GM10248 (cell line): Measurements from ENCODE around the gene CUL4B.
A peak's percentile ranks its signal among the peaks of the same experiment; 100 is the strongest.

ENCODE experiments used
- CTCF ChIA-PET: fragments of 300-600 bp; sonication (Branson Sonifier 250); formaldehyde crosslinking; extraction: SDS; loops from one replicate; lab custom pipeline; 2021; ENCODE audit warnings: antibody characterized with exemption; lab: Yijun Ruan, JAX
- POLR2A ChIA-PET: fragments of 350-650 bp; sonication (Branson Sonifier 250); formaldehyde crosslinking; extraction: SDS; loops from one replicate; lab custom pipeline; 2020; ENCODE audit warnings: antibody characterized with exemption; lab: Yijun Ruan, JAX
- DNase-seq: peaks from one replicate; pipeline ENCODE4 v3.0.0; 2012; ENCODE audit errors: extremely low spot score
- TF ChIP-seq, protein P1 (sequence below): IDR thresholded peaks from 2 replicates; pipeline ENCODE4 v1.5.1; 2012; ENCODE audit warnings: mild to moderate bottlenecking, low read depth; ENCODE audit errors: extremely low read depth, missing control alignments, control extremely low read depth

CUL4B gene

DNA sequence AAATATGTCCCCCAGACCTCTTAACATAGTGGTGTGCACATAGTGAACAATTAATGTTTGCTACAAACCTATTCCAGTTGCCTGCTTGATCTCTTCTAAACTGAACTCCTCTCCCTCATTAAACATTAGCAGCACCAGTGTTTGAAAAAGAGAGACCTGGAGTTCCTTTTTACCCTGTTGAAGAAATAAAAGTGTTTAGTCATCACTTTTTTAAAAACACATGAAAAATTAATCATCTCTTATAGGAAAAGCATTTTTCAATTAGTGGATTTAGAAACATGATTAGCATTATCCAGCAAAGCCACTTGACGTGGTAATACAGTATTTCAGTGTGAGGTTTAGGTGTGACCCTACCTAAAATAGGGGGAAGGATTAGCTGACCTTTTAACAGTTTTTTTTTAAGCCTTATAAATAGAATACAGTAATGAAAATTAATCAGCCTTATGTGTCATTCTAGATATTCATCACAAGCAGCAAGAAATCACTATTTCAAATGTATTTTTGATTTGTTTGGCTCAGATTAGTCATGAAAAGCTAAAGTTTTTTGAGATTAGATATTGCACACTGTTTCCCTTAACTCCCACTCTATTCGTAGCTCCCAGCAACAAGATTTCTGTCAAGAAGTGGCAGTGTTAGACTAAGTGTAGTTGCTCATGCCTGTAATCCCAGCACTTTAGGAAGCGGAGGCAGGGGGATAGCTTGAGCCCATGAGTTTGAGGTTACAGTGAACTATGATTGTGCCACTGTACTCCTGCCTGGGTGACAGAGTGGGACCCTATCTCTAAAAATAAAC lies 26.2 kb downstream of the CUL4B start:
- DNase-seq = no peak
- TF ChIP-seq, protein P1, sequence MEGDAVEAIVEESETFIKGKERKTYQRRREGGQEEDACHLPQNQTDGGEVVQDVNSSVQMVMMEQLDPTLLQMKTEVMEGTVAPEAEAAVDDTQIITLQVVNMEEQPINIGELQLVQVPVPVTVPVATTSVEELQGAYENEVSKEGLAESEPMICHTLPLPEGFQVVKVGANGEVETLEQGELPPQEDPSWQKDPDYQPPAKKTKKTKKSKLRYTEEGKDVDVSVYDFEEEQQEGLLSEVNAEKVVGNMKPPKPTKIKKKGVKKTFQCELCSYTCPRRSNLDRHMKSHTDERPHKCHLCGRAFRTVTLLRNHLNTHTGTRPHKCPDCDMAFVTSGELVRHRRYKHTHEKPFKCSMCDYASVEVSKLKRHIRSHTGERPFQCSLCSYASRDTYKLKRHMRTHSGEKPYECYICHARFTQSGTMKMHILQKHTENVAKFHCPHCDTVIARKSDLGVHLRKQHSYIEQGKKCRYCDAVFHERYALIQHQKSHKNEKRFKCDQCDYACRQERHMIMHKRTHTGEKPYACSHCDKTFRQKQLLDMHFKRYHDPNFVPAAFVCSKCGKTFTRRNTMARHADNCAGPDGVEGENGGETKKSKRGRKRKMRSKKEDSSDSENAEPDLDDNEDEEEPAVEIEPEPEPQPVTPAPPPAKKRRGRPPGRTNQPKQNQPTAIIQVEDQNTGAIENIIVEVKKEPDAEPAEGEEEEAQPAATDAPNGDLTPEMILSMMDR = no peak
- ChIA-PET CTCF (interaction anchor here (0.6 kb wide), 1 partner anchor 27 kb away, joined by 3 read pairs; no protein-coding TSS in a partner anchor), POLR2A (no interaction called here)

DNA sequence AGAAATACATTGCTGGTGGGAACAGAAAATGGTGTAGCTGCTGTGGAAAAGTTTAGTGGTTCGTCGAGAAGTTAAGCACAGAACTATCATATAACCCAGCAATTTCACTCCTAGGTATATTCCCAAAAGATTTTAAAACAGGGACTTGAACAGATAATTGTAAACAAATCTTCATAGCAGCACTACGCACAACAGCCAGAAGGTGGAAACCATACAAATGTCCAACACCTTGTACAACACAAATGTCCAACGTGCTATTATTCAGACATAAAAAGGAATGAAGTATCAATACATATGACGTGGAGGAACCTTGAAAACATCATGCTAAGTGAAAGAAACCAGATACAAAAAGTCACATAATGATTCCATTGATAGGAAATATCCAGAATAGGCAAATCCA lies 37.9 kb downstream of the CUL4B start:
- TF ChIP-seq, protein P1 = no peak
- CTCF ChIA-PET = no interaction called here
- no peak for DNase-seq
- POLR2A ChIA-PET = no interaction called here

GRCh38 chrX:120517936-120518335 lies 42.8 kb downstream of the CUL4B start:
- no peak for DNase-seq
- POLR2A ChIA-PET = no interaction called here
- TF ChIP-seq, protein P1 = no peak
- CTCF ChIA-PET = interaction anchor here (1.1 kb wide), 1 partner anchor 27 kb away, joined by 3 read pairs; no protein-coding TSS in a partner anchor

DNA sequence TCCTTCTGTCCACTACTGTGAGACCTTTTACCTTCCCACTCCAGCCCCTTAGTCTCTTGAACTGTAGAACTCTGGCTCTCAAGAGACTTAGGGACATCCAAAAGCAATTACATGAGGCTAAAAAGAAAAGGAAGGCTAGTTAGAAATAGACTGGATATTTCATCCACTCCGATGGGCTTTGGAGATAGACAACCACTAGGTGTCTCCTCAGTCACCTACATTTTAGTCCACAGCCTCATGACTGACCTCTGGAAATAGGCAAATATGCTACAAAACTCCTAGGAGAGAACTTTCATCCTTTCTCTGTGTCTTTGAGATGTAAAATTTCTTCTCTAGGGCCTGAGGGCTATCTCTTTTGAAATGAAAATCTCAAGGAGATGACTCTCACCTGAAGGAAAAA lies 46.5 kb downstream of the CUL4B start:
- POLR2A ChIA-PET = no interaction called here
- DNase-seq = peak; percentile 12
- CTCF ChIA-PET = interaction anchor here (1.2 to 1.3 kb wide), 3 partner anchors 10 to 149 kb away, joined by 3 to 5 read pairs (median 4); no protein-coding TSS in a partner anchor
- TF ChIP-seq, protein P1 = peak; percentile 8

DNA sequence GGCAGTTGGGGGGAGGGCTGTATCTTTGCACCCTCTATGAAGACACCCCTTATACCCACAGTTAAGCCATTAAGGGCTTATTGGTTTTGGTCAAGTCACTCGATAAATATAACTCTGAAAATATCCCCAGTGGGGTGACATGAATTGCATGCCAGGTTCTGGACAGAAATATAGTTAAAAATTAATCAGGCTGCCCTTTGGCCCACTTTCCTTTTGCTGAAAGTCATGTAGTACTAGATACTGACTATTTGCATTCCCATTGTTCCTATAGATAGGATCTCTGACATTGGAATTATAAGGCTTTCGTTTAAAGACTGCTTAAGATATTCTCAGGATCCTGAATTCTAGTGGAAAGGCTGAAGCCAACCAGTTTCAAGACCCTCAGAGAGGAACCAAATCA lies 48.1 kb downstream of the CUL4B start:
- TF ChIP-seq, protein P1 = no peak
- no peak for DNase-seq
- ChIA-PET POLR2A (no interaction called here), CTCF (no interaction called here)

GRCh38 chrX:120512222-120512621 lies 48.5 kb downstream of the CUL4B start:
- TF ChIP-seq, protein P1 = no peak
- no peak for DNase-seq
- CTCF ChIA-PET = no interaction called here
- POLR2A ChIA-PET = no interaction called here

DNA sequence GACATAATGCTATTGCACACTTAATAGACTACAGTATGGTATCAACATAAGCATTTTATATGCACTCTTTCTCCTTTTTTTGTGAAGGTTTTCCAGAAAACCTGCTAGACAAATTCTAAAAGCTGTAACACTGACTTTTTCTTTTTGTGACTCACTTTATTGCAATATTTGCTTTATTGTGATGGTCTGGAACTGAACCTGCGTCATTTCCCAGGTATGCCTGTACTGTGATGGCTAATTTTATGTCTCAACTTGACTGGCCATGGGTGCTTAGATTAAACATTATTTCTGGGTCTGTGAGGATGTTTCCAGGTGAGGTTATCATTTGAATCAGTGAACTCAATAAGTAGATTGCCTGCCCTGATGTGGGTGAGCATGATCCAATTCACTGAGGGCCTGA lies 56.2 kb downstream of the CUL4B start:
- CTCF ChIA-PET = no interaction called here
- POLR2A ChIA-PET = no interaction called here
- DNase-seq = no peak
- TF ChIP-seq, protein P1 = no peak
